ENCODE data around the gene ZGPAT.

The ZGPAT gene

DNA sequence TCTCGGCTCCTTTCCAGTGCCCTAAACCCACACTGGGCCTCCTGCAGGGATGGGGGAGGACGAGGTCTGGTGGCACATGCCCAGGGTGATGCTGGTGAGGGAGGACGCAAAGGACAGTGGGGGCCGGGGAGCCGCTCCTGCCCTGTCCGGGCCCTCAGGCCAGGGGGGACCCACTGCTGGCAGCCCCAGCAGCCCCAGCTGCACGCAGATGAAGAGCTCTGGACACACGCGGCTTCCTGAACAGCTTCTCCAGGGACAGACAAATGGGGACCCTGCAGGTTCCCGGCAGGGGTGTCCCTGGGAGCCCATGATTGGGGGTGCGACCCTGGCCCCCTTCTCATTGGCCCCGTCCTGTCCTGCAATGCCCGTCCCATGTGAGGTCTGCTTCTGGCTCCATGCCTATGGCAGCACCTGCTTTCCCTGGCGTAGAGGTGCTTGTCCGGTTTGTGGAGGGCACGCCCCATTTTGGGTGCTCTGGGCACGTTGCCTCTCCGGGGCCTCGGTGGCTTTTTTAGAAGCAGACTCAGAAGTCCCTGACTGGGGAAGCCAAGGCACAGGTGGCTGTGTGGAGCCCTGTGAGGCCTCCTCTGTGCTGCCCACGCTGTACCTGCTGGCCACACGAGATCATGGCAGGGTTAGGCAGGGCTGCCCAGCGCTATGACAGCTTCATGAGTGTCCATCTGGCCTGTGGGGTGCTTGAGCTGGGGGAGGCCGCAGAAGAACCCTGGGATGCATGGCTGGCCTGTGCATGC, 26.8 kb upstream of the ZGPAT start:
- TF ChIP-seq, protein P1, sequence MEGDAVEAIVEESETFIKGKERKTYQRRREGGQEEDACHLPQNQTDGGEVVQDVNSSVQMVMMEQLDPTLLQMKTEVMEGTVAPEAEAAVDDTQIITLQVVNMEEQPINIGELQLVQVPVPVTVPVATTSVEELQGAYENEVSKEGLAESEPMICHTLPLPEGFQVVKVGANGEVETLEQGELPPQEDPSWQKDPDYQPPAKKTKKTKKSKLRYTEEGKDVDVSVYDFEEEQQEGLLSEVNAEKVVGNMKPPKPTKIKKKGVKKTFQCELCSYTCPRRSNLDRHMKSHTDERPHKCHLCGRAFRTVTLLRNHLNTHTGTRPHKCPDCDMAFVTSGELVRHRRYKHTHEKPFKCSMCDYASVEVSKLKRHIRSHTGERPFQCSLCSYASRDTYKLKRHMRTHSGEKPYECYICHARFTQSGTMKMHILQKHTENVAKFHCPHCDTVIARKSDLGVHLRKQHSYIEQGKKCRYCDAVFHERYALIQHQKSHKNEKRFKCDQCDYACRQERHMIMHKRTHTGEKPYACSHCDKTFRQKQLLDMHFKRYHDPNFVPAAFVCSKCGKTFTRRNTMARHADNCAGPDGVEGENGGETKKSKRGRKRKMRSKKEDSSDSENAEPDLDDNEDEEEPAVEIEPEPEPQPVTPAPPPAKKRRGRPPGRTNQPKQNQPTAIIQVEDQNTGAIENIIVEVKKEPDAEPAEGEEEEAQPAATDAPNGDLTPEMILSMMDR (IDR thresholded peaks at IDR 0.05) = no peak
- peaks cover 2% of the 10 kb centered on the region for H3K27me3 Mint-ChIP-seq (ENCODE audit: low read depth, poor library complexity)
- H3K27ac Mint-ChIP-seq = no peak overlapping the region

DNA sequence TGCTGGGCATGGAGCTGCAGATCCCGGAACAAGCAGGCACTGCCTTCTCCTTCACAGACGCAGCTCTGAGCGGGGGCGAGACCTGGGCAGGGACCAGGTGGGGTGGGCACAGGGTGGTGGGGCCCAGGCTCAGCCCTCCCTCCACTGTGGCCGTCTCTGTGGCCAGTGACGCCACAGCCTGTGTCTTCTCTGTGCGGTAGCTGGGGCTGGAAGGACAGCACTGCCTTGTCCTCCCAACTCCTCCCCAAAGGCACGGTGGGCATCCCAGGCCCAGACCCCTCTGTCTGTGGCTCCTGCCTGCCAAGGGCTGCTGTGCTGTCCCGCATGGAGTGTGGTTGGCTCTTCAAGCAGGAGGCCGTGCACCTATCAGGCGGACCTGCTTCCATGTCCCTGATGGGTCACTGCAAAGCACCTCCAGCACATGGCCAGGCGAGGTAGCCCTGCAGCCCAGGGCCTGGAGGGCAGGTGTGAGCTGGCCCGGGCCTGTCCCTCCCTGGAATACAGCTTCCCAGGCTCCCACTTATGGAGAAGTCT, 26.2 kb upstream of the ZGPAT start:
- Mint-ChIP-seq H3K27me3 (ENCODE audit: low read depth, poor library complexity) (peaks cover 2% of the 10 kb centered on the region), H3K4me3 (no peak overlapping the region), H3K36me3 (ENCODE audit: low read depth) (peaks cover 12% of the 10 kb centered on the region), H3K27ac (no peak overlapping the region), H3K4me1 (peaks cover 5% of the 10 kb centered on the region), H3K9me3 (no peaks in the 10 kb centered on the region)
- no peak for DNase-seq
- TF ChIP-seq, protein P1 (IDR thresholded peaks at IDR 0.05) = no peak

More for the DNA sequence above, 26.8 kb upstream of the ZGPAT start:
- DNase-seq = no peak
- H3K9me3 Mint-ChIP-seq = no peaks in the 10 kb centered on the region
- no peak overlapping the region for H3K4me3 Mint-ChIP-seq
- peaks cover 17% of the 10 kb centered on the region for H3K36me3 Mint-ChIP-seq (ENCODE audit: low read depth)
- H3K4me1 Mint-ChIP-seq = peaks cover 4% of the 10 kb centered on the region

DNA sequence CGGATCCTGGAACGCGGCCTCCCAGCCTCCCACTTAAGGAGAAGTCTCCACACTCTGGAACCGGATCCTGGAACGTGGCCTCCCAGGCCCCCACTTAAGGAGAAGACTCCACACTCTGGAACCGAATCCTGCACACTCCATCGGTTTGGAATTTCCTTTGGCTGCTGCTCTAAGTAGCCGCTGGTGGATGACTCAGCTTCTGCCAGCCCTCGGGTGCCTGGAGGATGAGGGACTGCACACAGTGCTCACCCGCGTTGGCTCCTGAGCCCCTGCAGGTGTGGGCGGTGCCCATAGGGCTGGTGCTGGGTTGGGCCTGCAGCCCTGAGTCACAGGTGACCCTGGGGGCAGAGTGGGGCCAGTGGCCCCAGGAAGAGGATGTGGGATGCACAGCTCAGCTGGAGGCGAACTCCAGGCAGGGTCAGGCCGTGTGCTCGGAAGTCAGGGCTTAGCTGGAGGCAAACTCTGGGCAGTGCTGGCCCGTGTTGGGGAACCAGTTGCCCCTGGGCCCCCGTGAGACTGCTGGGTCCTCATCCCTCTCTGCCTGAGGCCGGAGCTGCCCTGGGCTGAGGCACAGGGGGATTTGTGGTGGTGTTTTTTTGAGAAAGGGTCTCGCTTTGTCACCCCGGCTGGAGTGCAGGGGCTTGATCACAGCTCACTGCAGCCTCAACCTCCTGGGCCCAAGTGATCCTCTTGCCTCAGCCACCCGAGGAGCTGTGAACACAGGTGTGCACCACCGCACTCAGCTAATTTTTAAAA, 25.3 kb upstream of the ZGPAT start:
- no peak overlapping the region for H3K4me3 Mint-ChIP-seq
- no peak overlapping the region for H3K27ac Mint-ChIP-seq
- peaks cover 8% of the 10 kb centered on the region for H3K4me1 Mint-ChIP-seq
- TF ChIP-seq, protein P1 (IDR thresholded peaks at IDR 0.05) = no peak
- H3K36me3 Mint-ChIP-seq (ENCODE audit: low read depth) = peaks cover 8% of the 10 kb centered on the region
- DNase-seq = no peak
- peaks cover 2% of the 10 kb centered on the region for H3K27me3 Mint-ChIP-seq (ENCODE audit: low read depth, poor library complexity)
- H3K9me3 Mint-ChIP-seq = no peaks in the 10 kb centered on the region

DNA sequence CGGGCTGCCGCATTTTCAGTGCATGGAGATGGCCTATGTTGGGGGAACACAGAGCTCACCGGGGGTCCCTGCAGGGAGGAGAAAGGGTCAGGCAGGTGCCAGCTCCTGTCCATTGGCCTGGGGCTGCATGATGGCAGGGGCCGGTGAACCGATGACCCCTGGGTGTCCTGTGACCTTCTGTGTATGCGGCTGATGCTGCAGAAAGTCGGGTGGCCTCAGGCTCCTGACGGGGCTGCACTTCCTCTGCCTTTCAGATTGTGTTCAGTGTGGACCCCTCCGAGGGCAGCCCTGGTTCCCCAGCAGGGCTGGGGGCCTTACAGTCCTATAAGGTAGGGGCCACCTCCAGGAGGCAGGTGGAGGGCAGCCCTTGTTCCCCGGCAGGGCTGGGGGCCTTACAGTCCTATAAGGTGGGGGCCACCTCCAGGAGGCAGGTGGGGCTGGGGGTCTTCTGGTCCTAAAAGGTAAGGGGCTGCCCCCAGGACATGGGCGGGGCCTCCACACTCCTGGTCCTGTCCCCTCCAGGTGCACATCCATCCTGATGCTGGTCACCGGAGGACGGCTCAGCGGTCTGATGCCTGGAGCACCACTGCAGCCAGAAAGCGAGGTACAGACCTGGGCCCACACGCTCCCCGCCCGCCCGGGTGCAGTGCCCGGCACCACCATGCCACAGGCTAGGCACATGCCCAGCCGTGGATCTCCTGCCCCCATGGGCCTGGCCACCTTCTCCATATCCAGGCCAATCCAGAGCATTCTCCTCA, 22.4 kb upstream of the ZGPAT start:
- Mint-ChIP-seq H3K9me3 (no peaks in the 10 kb centered on the region), H3K36me3 (ENCODE audit: low read depth) (no peaks in the 10 kb centered on the region), H3K27me3 (ENCODE audit: low read depth, poor library complexity) (no peaks in the 10 kb centered on the region), H3K4me1 (peaks cover 5% of the 10 kb centered on the region), H3K27ac (no peak overlapping the region), H3K4me3 (no peak overlapping the region)
- no peak for DNase-seq
- TF ChIP-seq, protein P1 (IDR thresholded peaks at IDR 0.05) = no peak

DNA sequence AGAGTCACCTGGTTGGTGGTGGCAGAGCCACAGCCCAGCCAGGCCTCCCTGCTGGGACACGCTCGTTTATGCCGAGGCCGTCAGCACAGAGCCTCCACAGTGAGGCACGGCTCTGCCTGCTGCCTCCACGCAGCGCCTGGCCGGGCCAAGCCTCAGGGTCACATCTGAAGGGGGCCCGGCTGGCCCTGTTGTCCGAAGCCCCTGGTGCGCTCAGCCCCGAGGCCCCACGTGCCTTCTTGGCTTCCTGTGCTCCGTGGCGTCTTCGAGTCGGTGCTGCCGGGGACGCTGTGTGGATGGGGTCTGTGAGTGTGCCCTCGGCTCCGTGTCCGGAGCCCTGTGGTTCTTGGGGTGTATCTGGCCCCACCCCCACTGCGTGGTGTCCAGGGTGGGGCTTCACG, 21.7 kb upstream of the ZGPAT start:
- H3K4me1 Mint-ChIP-seq = peaks cover 5% of the 10 kb centered on the region
- no peak for DNase-seq
- no peaks in the 10 kb centered on the region for H3K27me3 Mint-ChIP-seq (ENCODE audit: low read depth, poor library complexity)
- no peaks in the 10 kb centered on the region for H3K36me3 Mint-ChIP-seq (ENCODE audit: low read depth)
- TF ChIP-seq, protein P1 (IDR thresholded peaks at IDR 0.05) = no peak
- no peak overlapping the region for H3K27ac Mint-ChIP-seq
- no peak overlapping the region for H3K4me3 Mint-ChIP-seq
- H3K9me3 Mint-ChIP-seq = no peaks in the 10 kb centered on the region
